Muscle layer of duodenum (tissue), 2 donors: Measurements from ENCODE around the gene MT1B.
A peak's percentile ranks its signal among the peaks of the same experiment; 100 is the strongest.

Experiments
- H3K27ac ChIP-seq: one replicate; pipeline ENCODE4 v1.7.0; 2013; ENCODE audit warnings: mild to moderate bottlenecking, low read length
- H3K27me3 ChIP-seq: one replicate; pipeline ENCODE4 v1.7.0; 2013; ENCODE audit warnings: low read depth, mild to moderate bottlenecking, control low read depth, low read length
- H3K36me3 ChIP-seq, 2 donors: one replicate each; pipeline ENCODE4 v1.7.0; 2013; ENCODE audit warnings: low read length in 2 of 2, control low read depth in 1 of 2, mild to moderate bottlenecking in 1 of 2; ENCODE audit not compliant: insufficient read depth in 2 of 2, control insufficient read depth in 1 of 2
- H3K4me1 ChIP-seq, 2 donors: one replicate each; pipeline ENCODE4 v1.7.0; 2013; ENCODE audit warnings: low read length in 2 of 2, mild to moderate bottlenecking in 2 of 2, control low read depth in 1 of 2, moderate library complexity in 1 of 2; ENCODE audit not compliant: insufficient read depth in 2 of 2, control insufficient read depth in 1 of 2
- H3K4me3 ChIP-seq, 2 donors: one replicate each; pipeline ENCODE4 v1.7.0; 2013; ENCODE audit warnings: low read length in 2 of 2, low read depth in 1 of 2, mild to moderate bottlenecking in 1 of 2
- H3K9me3 ChIP-seq, 2 donors: one replicate each; pipeline ENCODE4 v1.7.0; 2013; ENCODE audit warnings: low read length in 2 of 2, control low read depth in 1 of 2, mild to moderate bottlenecking in 1 of 2; ENCODE audit not compliant: control insufficient read depth in 1 of 2
- donor health status: healthy.

Gene MT1B

GRCh38 chr16:56631832-56632155 lies 19.9 kb upstream of the MT1B start:
- Histone ChIP-seq H3K27me3 (peaks cover 17% of the 10 kb centered on the region), H3K4me3 (peak overlapping the region; percentile 65 to 74), H3K9me3 (no peaks in the 10 kb centered on the region), H3K36me3 (no peaks in the 10 kb centered on the region), H3K27ac (peak overlapping the region; percentile 63), H3K4me1 (peaks cover 0 to 14% of the 10 kb centered on the region in 2 donors)

DNA sequence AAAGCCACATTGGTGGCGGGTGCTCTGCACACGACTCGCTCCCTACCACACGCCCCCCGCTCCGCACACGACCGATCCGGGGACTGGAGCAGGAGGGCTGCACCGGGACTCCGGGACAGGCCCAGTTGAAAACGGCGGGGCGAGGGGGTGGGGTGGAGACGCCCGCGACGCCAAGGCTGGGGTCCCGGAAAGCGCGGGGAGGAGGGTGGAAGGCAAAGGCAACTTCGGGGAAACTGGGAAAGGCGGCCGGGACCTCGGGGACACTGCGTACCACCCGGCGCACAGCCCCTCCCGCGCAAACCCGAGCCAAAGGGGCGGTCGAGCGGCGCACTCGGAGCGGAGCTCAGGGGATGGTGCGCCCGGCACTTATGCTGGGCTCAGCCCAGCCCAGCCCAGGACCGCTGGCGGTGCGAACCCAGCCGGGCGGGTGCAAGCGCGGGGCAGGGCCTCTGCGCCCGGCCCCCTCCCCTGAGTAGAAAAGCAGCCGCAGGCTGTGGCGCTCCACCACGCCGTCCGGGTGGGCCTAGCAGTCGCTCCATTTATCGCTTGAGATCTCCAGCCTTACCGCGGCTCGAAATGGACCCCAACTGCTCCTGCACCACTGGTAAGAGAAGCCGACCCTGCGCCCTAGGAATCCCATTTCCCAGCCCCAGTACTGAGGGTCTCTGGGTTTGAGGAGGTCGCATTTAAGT lies 19.4 kb upstream of the MT1B start, which contains the start of gene MT1M:
Gene MT1M (plus strand): TSS at position 504 of the 692 bp plus-strand sequence. CDS start 73 bp downstream, at position 577.
- peak within 1 kb of the TSS; percentile 65 to 74 for H3K4me3 ChIP-seq
- no peaks in the 10 kb centered on the region for H3K9me3 ChIP-seq
- H3K27me3 ChIP-seq: peaks cover 17% of the 10 kb centered on the region
- peaks cover 0 to 11% of the 10 kb centered on the region in 2 donors for H3K4me1 ChIP-seq
- peak within 1 kb of the TSS; percentile 74 for H3K27ac ChIP-seq
- H3K36me3 ChIP-seq: no peaks in the 10 kb centered on the region

- Histone ChIP-seq H3K27ac (peak overlapping the region; percentile 74), H3K27me3 (peaks cover 18% of the 10 kb centered on the region)
Observed at GRCh38 chr16:56632848-56633365, 18.8 kb upstream of the MT1B start.

GRCh38 chr16:56633535-56633934 lies 18.2 kb upstream of the MT1B start:
- Histone ChIP-seq H3K4me3 (peak overlapping the region; percentile 65 to 74), H3K9me3 (no peaks in the 10 kb centered on the region), H3K27me3 (peaks cover 24% of the 10 kb centered on the region), H3K27ac (no peak overlapping the region), H3K36me3 (no peaks in the 10 kb centered on the region), H3K4me1 (peaks cover under 1 to 15% of the 10 kb centered on the region in 2 donors)

More at GRCh38 chr16:56632848-56633365, 18.8 kb upstream of the MT1B start:
- Histone ChIP-seq H3K4me3 (peak overlapping the region; percentile 65 to 74), H3K36me3 (no peaks in the 10 kb centered on the region), H3K9me3 (no peaks in the 10 kb centered on the region), H3K4me1 (peaks cover 0 to 11% of the 10 kb centered on the region in 2 donors)

DNA sequence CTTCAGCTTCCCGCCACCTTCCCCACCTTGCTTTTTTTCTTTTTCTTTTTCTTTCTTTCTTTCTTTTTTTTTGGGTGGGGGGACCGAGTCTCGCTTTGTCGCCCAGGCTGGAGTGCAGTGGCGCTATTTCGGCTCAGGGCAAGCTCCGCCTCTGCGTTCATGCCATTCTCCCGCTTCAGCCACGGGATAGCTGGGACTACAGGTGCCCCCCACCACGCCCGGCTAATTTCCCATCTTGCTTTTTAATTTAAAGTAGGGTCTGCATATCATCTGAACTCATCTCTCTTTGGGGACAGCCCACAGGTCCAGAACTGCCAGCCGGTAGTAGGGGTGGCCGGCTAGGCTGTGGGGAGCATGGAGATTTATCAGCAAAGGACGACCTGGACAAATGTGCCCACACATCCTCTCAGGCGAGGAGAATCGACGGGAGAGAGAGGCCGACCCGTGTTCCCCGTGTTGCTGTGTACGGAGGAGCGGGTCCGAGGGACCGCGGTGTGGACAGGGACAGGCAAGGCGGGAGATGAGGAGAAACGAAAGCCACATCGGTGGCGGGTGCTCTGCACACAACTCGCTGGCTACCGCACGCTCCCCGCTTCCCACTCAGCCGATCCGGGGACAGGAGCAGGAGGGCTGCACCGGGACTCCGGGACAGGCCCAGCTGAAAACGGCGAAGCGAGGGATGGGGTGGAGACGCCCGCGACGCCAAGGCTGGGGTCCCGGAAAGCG lies 16.8 kb upstream of the MT1B start:
- Histone ChIP-seq H3K27me3 (peaks cover 29% of the 10 kb centered on the region), H3K4me1 (peaks cover 4 to 19% of the 10 kb centered on the region in 2 donors), H3K4me3 (peak overlapping the region; percentile 13 to 44), H3K36me3 (no peaks in the 10 kb centered on the region), H3K27ac (no peak overlapping the region), H3K9me3 (no peaks in the 10 kb centered on the region)

GRCh38 chr16:56635441-56635967 lies 16.2 kb upstream of the MT1B start:
- H3K4me3 ChIP-seq: peak overlapping the region in 1 of 2 donors; percentile 44
- H3K9me3 ChIP-seq: no peaks in the 10 kb centered on the region
- peaks cover 29% of the 10 kb centered on the region for H3K27me3 ChIP-seq
- no peak overlapping the region for H3K27ac ChIP-seq
- no peaks in the 10 kb centered on the region for H3K36me3 ChIP-seq
- H3K4me1 ChIP-seq: peaks cover 4 to 19% of the 10 kb centered on the region in 2 donors

DNA sequence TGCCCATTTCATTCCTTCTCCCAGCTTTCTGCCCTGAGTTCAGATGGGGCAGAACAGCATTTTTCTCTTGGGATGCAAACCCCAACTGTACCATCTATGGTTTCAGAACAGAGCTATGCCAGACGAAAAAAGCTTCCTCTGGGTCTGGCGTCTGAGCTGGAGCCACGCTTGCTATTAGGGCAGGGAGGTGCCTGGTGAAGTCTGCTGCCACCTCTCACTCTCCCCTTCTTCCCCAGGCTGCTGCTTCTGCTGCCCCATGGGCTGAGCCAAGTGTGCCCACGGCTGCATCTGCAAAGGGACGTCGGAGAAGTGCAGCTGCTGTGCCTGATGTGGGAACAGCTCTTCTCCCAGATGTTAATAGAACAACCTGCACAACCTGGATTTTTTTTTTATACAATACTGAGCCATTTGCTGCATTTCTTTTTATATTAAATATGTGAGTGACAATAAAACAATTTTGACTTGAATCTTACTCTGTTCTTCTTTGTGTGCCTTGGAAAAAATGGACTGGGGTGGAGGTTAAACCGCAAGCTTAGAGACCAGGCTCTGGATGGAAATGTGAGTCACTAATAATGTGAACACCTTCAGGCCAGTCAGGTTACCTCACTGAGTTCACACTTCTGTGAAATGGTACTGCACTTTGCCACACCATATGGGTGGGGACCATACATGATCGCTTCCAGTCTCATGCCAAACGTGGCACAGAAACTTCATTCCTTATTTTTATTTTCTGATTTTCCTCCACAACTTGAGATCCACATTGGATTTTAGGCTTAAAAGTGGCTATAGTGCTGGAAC lies 14.9 kb upstream of the MT1B start:
- H3K4me3 ChIP-seq: no peak overlapping the region
- peaks cover 4 to 19% of the 10 kb centered on the region in 2 donors for H3K4me1 ChIP-seq
- H3K9me3 ChIP-seq: no peaks in the 10 kb centered on the region
- peaks cover 29% of the 10 kb centered on the region for H3K27me3 ChIP-seq
- H3K36me3 ChIP-seq: no peaks in the 10 kb centered on the region
- H3K27ac ChIP-seq: no peak overlapping the region

DNA sequence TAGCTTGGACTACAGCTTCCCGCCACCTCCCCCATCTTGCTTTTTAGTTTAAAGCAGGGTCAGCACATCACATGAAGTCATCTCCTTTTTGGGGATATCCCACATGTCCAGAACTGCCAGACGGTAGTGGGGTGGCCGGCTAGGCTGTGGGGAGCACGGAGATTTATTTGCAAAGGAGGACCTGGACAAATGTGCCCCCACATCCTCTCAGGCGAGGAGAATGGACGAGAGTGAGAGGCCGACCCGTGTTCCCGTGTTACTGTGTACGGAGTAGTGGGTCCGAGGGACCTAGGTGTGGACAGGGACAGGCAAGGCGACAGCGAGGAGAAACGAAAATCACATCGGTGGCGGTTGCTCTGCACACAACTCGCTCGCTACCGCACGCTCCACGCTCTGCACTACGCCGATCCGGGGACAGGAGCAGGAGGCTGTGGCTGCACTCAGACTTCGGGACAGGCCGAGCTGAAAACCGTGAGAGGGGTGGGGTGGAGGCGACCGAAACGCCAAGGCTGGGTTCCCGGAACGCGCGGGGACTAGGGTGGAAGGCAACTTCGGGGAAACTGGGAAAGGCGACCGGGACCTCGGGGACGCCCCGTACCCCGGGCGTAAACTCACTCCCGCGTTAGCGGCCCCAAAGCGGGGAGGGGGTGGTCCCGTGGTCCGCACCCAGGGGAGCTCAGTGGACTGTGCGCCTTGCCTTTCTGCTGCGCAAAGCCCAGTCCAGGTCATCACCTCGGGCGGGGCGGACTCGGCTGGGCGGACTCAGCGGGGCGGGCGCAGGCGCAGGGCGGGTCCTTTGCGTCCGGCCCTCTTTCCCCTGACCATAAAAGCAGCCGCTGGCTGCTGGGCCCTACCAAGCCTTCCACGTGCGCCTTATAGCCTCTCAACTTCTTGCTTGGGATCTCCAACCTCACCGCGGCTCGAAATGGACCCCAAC lies 13.6 kb upstream of the MT1B start, which contains the start of gene MT1A:
Gene MT1A (plus strand): TSS at position 853 of the 937 bp plus-strand sequence. CDS start 73 bp downstream, at position 926.
- Histone ChIP-seq H3K36me3 (no peaks in the 10 kb centered on the region), H3K4me1 (peaks cover 4 to 21% of the 10 kb centered on the region in 2 donors), H3K27ac (peak within 1 kb of the TSS; percentile 54), H3K9me3 (no peaks in the 10 kb centered on the region), H3K4me3 (peak within 1 kb of the TSS; percentile 53 to 57), H3K27me3 (peaks cover 26% of the 10 kb centered on the region)

DNA sequence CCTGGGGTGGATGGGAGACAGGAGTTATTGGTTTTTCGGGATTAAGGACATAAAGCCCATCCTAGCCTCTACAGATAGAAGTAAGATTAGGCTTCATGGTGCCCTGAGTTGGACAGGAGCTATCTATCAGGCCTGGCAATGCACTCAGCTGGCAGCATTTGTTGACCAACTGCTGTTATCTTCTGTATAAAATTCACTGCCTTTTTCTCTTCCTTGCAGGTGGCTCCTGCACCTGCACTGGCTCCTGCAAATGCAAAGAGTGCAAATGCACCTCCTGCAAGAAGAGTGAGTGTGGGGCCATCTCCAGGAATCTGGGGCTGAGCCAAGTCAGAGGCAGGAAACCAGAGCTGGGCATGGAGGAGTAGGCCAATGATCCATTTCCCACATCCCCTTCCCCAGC lies 12.6 kb upstream of the MT1B start:
- Histone ChIP-seq H3K9me3 (no peaks in the 10 kb centered on the region), H3K27ac (peak overlapping the region; percentile 54), H3K4me1 (peaks cover 9 to 30% of the 10 kb centered on the region in 2 donors), H3K36me3 (no peaks in the 10 kb centered on the region), H3K4me3 (peak overlapping the region in 1 of 2 donors; percentile 37), H3K27me3 (peaks cover 26% of the 10 kb centered on the region)

DNA sequence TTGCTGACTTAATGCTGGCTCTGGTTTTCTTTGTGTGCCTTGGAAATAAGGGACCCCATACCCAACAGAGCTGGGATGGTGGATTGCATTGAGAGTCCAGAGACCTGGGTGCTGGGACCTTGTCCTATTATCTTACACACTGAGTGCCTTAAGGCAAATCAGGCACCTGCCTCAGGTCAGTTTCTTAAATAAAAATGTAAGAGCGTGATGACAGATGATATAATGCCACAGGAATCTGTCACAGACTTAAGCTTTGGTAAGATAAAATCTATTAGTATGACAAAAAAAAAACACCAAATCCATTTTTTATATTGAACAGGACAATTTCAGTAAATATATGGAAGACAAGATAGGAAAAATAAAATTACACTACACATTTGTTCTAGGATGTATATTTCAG lies 11.6 kb upstream of the MT1B start:
- Histone ChIP-seq H3K4me1 (peaks cover 9 to 27% of the 10 kb centered on the region in 2 donors), H3K27me3 (peaks cover 17% of the 10 kb centered on the region), H3K36me3 (no peaks in the 10 kb centered on the region), H3K4me3 (no peak overlapping the region), H3K27ac (no peak overlapping the region), H3K9me3 (no peaks in the 10 kb centered on the region)
